Activated naive CD8-positive, alpha-beta T cell treated with anti-CD3 and anti-CD28 coated beads, Interleukin-2, amount 50 U/mL, for 24 hours (primary cell): ENCODE measurements around the gene PIP5KL1.

Source experiments
- ATAC-seq: fragments of 150-1000 bp; cut with Tn5 transposase; one replicate; pipeline ENCODE4 v1.10.0; 2021
- DNase-seq: peaks from one replicate; pipeline ENCODE4 v3.0.0; 2021
- H3K27ac Mint-ChIP-seq: one replicate; pipeline ENCODE4 v1.8.0; 2021; ENCODE audit warnings: mild to moderate bottlenecking, mixed read lengths
- H3K27me3 Mint-ChIP-seq: one replicate; pipeline ENCODE4 v1.8.0; 2021; ENCODE audit warnings: mixed read lengths
- H3K36me3 Mint-ChIP-seq: one replicate; pipeline ENCODE4 v1.8.0; 2021; ENCODE audit warnings: low read depth, mixed read lengths
- H3K4me1 Mint-ChIP-seq: one replicate; pipeline ENCODE4 v1.8.0; 2021; ENCODE audit warnings: mixed read lengths
- H3K4me3 Mint-ChIP-seq: one replicate; pipeline ENCODE4 v1.8.0; 2021; ENCODE audit warnings: mild to moderate bottlenecking, moderate library complexity, mixed read lengths
- H3K9me3 Mint-ChIP-seq: one replicate; pipeline ENCODE4 v1.8.0; 2021; ENCODE audit warnings: mixed read lengths

PIP5KL1 gene

GRCh38 chr9:127961155-127961490 is 30.5 kb upstream of the PIP5KL1 start:
- H3K36me3 Mint-ChIP-seq, result peaks cover 4% of the 10 kb centered on the region
- peak overlapping the region; percentile 67 for H3K27ac Mint-ChIP-seq
- ATAC-seq, result no peak
- H3K4me3 Mint-ChIP-seq, result no peak overlapping the region
- H3K9me3 Mint-ChIP-seq, result no peaks in the 10 kb centered on the region
- DNase-seq, result no peak
- H3K27me3 Mint-ChIP-seq, result no peaks in the 10 kb centered on the region
- peaks cover 95% of the 10 kb centered on the region for H3K4me1 Mint-ChIP-seq

- Mint-ChIP-seq H3K4me1 (peaks cover 95% of the 10 kb centered on the region), H3K27me3 (no peaks in the 10 kb centered on the region), H3K36me3 (peaks cover 4% of the 10 kb centered on the region), H3K27ac (peak overlapping the region; percentile 80), H3K9me3 (no peaks in the 10 kb centered on the region), H3K4me3 (no peak overlapping the region)
- DNase-seq, result no peak
- ATAC-seq, result no peak
Observed at GRCh38 chr9:127960410-127961154, 30.0 kb upstream of the PIP5KL1 start.

DNA sequence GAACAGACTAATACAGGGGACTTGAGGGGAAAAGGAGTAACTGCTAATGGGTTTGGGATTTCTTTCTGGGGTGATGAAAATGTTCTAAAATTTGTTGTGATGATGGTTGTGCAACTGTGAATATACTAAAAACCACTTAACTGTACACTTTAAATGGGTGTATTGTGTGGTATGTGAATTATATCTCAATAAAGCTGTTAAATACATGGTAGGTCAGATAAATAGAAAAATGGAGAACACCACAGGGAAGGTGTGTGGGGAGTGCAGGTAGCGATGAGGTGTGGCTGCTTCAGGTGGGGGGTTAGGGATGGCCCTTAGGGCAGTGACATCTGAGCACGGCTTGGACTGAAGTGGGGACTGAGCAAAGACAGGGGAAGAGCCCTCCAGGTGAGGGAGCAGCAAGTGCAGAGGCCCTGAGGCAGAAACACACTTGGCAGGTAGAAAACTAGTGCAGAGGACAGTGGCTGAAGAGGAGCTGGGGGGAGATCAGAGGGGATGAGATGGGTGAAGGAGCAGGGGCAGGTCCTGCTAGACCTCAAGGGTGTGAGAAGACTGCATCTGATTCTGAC is 29.3 kb upstream of the PIP5KL1 start:
- no peaks in the 10 kb centered on the region for H3K27me3 Mint-ChIP-seq
- DNase-seq, result no peak
- ATAC-seq, result no peak
- no peak overlapping the region for H3K4me3 Mint-ChIP-seq
- peak overlapping the region; percentile 80 for H3K27ac Mint-ChIP-seq
- peaks cover 4% of the 10 kb centered on the region for H3K36me3 Mint-ChIP-seq
- peaks cover 95% of the 10 kb centered on the region for H3K4me1 Mint-ChIP-seq
- no peaks in the 10 kb centered on the region for H3K9me3 Mint-ChIP-seq

- H3K27me3 Mint-ChIP-seq, result no peaks in the 10 kb centered on the region
- H3K36me3 Mint-ChIP-seq, result peaks cover 4% of the 10 kb centered on the region
- ATAC-seq (no peak), DNase-seq (no peak)
- peak overlapping the region; percentile 80 for H3K27ac Mint-ChIP-seq
- H3K9me3 Mint-ChIP-seq, result no peaks in the 10 kb centered on the region
- no peak overlapping the region for H3K4me3 Mint-ChIP-seq
- peaks cover 95% of the 10 kb centered on the region for H3K4me1 Mint-ChIP-seq
Observed at GRCh38 chr9:127959398-127959797, 28.8 kb upstream of the PIP5KL1 start.

- H3K36me3 Mint-ChIP-seq, result peaks cover 4% of the 10 kb centered on the region
- no peak for DNase-seq
- peaks cover 95% of the 10 kb centered on the region for H3K4me1 Mint-ChIP-seq
- no peaks in the 10 kb centered on the region for H3K27me3 Mint-ChIP-seq
- ATAC-seq, result no peak
- no peaks in the 10 kb centered on the region for H3K9me3 Mint-ChIP-seq
- H3K27ac Mint-ChIP-seq, result peak overlapping the region; percentile 80
- no peak overlapping the region for H3K4me3 Mint-ChIP-seq
Observed at GRCh38 chr9:127958728-127959127, 28.2 kb upstream of the PIP5KL1 start.

DNA sequence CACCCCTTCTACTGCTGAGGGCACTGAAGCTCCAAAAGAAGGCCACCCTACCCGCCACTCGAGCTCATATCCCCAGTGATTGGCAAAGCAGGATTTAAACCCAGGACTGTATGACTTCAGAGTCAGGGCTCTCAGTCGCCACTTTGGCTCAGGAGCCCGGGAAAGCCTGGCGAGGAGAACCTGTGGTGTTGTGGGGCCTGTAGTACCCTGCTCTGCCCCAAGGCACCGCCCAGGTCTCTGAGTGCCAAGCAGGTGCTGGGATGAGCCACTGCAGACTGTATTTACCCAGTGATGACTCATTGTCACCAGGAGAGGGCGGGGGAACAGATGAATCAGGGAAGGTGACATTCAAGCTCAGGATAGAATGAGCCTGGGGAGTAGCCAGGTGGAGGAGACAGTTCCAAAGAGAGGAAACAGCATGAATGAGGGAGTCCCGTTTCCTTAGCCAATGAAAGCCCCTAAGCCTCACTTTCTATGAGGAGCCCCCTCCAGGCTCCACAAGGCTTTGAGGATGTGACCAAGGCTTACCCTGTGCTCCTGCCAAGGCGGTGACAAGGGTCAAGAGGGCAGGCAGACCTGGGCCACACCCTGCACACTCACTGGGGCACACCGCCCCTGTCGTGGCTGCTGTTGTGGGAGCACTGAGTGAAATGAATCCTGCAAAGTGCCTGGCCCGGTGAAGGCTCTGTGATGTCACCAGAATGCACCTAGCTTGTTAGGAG is 24.9 kb upstream of the PIP5KL1 start:
- H3K4me1 Mint-ChIP-seq, result peaks cover 89% of the 10 kb centered on the region
- peak overlapping the region; percentile 52 for H3K4me3 Mint-ChIP-seq
- no peaks in the 10 kb centered on the region for H3K9me3 Mint-ChIP-seq
- DNase-seq (peak; percentile 84), ATAC-seq (peak; percentile 95)
- H3K27ac Mint-ChIP-seq, result peak overlapping the region; percentile 92
- no peaks in the 10 kb centered on the region for H3K27me3 Mint-ChIP-seq
- H3K36me3 Mint-ChIP-seq, result peaks cover 4% of the 10 kb centered on the region

GRCh38 chr9:127954831-127955293 is 24.3 kb upstream of the PIP5KL1 start:
- peaks cover 4% of the 10 kb centered on the region for H3K36me3 Mint-ChIP-seq
- H3K27ac Mint-ChIP-seq, result peak overlapping the region; percentile 92
- no peak for DNase-seq
- no peak for ATAC-seq
- no peaks in the 10 kb centered on the region for H3K9me3 Mint-ChIP-seq
- H3K4me3 Mint-ChIP-seq, result no peak overlapping the region
- H3K27me3 Mint-ChIP-seq, result no peaks in the 10 kb centered on the region
- H3K4me1 Mint-ChIP-seq, result peaks cover 89% of the 10 kb centered on the region

GRCh38 chr9:127953768-127954505 is 23.4 kb upstream of the PIP5KL1 start:
- no peak for DNase-seq
- H3K27ac Mint-ChIP-seq, result peak overlapping the region; percentile 82
- no peak for ATAC-seq

DNA sequence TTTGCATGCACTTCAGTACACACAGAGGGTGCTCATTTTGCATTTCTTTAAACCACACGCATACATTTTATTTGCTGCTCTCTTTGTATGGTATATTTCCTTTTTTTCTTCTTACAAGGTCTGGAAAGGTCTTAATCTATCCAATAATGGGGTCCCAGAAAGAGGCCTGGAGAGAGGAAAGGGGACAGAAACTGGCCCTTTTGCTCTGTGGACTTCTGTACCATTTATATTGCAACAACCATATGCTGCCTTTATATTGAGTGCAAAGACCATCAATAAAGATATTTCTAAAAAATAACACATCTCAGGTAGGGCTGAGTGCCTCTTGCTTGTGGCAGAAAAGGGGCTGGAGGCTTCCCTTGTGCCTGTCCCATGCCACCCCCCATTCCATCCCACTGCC is 22.6 kb upstream of the PIP5KL1 start:
- DNase-seq (no peak), ATAC-seq (no peak)
- Mint-ChIP-seq H3K27ac (peak overlapping the region; percentile 54), H3K4me1 (peaks cover 81% of the 10 kb centered on the region), H3K9me3 (no peaks in the 10 kb centered on the region), H3K4me3 (no peak overlapping the region), H3K27me3 (no peaks in the 10 kb centered on the region), H3K36me3 (peaks cover 4% of the 10 kb centered on the region)

More at GRCh38 chr9:127953768-127954505, 23.4 kb upstream of the PIP5KL1 start:
- peaks cover 4% of the 10 kb centered on the region for H3K36me3 Mint-ChIP-seq
- H3K9me3 Mint-ChIP-seq, result no peaks in the 10 kb centered on the region
- H3K27me3 Mint-ChIP-seq, result no peaks in the 10 kb centered on the region
- H3K4me3 Mint-ChIP-seq, result no peak overlapping the region
- peaks cover 82% of the 10 kb centered on the region for H3K4me1 Mint-ChIP-seq

DNA sequence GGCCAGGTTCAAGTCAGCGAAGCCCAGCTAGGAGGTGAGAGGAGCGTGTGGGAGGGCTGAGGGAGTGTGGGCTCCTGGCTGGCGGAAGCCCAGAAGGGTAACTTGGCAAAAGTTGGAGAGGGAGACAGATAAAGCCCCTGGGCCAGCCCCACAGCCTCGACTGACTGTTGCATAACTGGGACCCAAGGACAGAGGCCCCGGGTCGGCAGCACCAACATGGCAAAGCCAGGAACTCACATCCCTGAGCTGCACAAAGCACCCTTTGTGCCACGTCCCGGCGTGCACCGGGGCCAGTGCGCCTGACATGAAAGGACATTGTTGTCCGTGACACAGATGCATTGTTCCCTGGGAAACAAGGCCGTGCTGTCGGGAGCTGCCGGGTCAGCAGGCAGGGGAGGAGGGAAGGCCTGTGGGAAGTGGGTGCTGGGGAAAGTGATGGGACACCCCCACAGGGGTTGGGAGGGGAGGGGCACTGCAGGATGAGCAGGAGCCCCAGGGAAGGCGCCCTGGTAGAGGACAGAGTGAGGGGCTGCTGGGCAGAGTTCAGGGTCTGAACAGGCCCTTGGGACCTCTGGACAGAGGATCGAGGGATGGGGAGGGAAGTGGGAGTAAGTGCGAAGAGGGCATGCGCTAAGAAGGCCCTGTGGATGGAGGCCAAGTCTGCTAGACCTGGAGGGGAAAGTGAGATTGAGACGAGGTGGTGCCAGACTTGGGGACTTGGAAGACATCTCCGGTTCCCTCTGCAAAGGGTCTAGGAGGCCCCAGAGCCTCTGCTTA is 20.1 kb upstream of the PIP5KL1 start:
- Mint-ChIP-seq H3K36me3 (peaks cover 4% of the 10 kb centered on the region), H3K4me3 (no peak overlapping the region), H3K27ac (peak overlapping the region; percentile 82), H3K4me1 (peaks cover 65% of the 10 kb centered on the region), H3K27me3 (no peaks in the 10 kb centered on the region), H3K9me3 (no peaks in the 10 kb centered on the region)
- DNase-seq (no peak), ATAC-seq (no peak)

DNA sequence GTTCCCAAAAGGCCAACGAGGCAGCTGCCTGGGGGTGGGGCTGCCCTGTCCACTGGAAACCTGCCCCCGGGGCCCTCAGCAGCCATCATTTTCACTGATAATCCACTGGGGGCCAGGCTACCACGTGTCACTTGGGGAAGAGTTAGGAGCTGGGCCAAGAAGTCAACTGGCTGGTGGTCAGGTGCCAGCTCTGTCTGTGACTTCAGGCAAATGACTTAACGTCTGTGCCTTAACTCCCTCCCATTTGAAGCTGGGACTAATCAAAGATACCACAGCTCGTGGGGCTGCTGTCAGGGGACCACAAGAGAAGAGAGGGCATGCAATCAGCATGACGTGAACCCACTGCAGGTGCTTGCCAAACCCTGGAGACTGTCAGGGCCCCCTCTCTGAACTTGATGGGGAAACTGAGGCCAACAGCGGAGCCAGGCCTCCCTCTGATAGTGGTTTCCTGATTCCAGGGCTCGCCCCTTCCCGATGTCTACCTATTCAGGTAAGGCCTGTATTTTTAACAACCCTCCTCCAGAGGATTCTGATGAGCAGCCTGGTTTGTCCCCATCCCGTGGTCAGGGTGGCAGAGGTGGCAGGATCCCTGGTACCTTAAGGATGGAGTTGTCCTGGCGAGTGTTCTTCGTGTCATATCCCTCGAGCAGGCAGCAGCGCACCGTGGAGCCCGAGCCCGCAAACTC is 19.4 kb upstream of the PIP5KL1 start:
- peaks cover 5% of the 10 kb centered on the region for H3K36me3 Mint-ChIP-seq
- H3K9me3 Mint-ChIP-seq, result no peaks in the 10 kb centered on the region
- H3K27ac Mint-ChIP-seq, result peak overlapping the region; percentile 82
- H3K4me3 Mint-ChIP-seq, result no peak overlapping the region
- H3K27me3 Mint-ChIP-seq, result no peaks in the 10 kb centered on the region
- no peak for DNase-seq
- ATAC-seq, result no peak
- peaks cover 57% of the 10 kb centered on the region for H3K4me1 Mint-ChIP-seq

DNA sequence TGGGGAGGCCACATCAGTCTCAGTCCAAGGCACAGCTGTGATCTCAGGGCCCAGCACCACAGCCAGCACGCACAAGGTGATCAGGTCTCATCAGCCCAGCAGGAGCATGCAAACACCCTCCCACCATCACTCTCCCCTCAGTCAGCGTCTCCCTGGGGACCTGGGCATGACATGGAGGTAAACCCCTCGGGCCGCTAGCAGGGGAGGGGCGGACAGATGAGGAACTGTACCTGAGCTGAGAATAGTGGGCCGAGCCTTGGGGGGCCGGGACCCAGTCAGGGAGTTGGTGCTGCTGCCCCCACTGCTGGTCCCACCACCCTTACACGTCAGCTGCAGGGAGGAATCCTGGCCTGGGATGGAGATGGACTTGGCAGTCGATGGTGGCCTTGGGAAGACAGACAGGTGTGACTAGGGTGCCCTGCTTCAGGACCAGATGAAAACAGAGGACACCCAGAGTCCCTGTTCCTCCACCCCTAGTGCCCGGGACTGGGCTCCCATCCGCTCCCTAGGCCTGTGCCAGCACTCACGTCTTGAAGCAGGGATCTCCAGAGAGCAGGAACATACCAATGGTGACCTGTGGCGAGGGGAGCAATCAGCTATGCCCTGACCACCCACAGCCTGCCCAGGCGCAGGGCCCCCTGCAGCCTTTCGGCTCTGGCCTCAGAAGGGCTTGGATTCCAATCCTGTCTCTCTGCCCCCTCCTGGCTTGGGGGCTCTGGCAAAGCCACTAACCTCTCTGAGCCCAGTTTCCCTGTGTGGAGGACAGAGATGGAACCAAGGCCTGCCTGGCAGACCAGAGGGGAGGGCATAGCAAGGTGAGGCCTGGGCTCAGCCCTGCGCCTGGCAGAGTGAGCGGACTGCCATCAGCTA is 17.5 kb upstream of the PIP5KL1 start:
- peaks cover 6% of the 10 kb centered on the region for H3K36me3 Mint-ChIP-seq
- H3K4me1 Mint-ChIP-seq, result peaks cover 51% of the 10 kb centered on the region
- ATAC-seq (no peak), DNase-seq (no peak)
- no peak overlapping the region for H3K4me3 Mint-ChIP-seq
- no peaks in the 10 kb centered on the region for H3K9me3 Mint-ChIP-seq
- H3K27me3 Mint-ChIP-seq, result no peaks in the 10 kb centered on the region
- peak overlapping the region; percentile 69 for H3K27ac Mint-ChIP-seq

DNA sequence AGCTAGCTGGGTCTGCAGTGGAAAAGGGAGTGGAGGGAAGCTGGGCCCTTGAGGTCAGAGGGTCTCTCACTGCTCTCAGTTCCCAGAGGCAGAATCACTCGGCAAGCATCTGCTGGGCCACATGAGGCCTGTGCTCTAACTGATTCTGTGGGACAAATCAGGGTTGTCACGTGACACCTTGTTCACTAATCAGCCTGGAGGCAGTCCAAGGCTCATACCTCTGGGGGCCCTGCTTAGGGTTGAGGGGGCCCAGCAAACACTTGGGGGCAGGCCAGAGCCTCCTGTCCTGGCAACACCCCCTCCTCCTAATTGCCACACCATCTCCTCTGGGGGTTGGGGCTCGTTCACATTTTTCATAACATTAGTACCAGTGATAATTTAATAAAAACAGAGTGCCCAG is 16.2 kb upstream of the PIP5KL1 start:
- Mint-ChIP-seq H3K27me3 (no peaks in the 10 kb centered on the region), H3K9me3 (no peaks in the 10 kb centered on the region), H3K4me3 (no peak overlapping the region), H3K4me1 (peaks cover 49% of the 10 kb centered on the region), H3K27ac (peak overlapping the region; percentile 14), H3K36me3 (peaks cover 12% of the 10 kb centered on the region)
- DNase-seq, result no peak
- no peak for ATAC-seq
